HG03135 (cell line): ENCODE results near the gene DNAAF1.
"Not testable (repeated sequence)": the region's sequence is repeated elsewhere in the genome, so short reads cannot be mapped to it uniquely, and the experiment has no call there.

Source experiments
- ATAC-seq: cut with Tn5 transposase; IDR thresholded peaks from one replicate; pipeline ENCODE4 v1.9.1; 2021; ENCODE audit warnings: mild to moderate bottlenecking, moderate library complexity; ENCODE audit not compliant: unreplicated experiment

Gene DNAAF1

GRCh38 chr16:84205123-84205522 lies 60.0 kb downstream of the DNAAF1 start:
- not testable (repeated sequence) for ATAC-seq

GRCh38 chr16:84205976-84206691 lies 61.0 kb downstream of the DNAAF1 start:
- ATAC-seq = no peak

GRCh38 chr16:84207251-84207650 lies 62.1 kb downstream of the DNAAF1 start:
- no peak for ATAC-seq

GRCh38 chr16:84207879-84208278 lies 62.8 kb downstream of the DNAAF1 start:
- ATAC-seq = no peak

- no peak for ATAC-seq
Observed at GRCh38 chr16:84209989-84210388, 64.9 kb downstream of the DNAAF1 start.

- no peak for ATAC-seq
Observed at GRCh38 chr16:84212154-84212553, 67.0 kb downstream of the DNAAF1 start.

- no peak for ATAC-seq
Observed at GRCh38 chr16:84212631-84213030, 67.5 kb downstream of the DNAAF1 start.

- no peak for ATAC-seq
Observed at GRCh38 chr16:84214451-84215066, 69.5 kb downstream of the DNAAF1 start.

GRCh38 chr16:84215531-84215930 lies 70.4 kb downstream of the DNAAF1 start:
- no peak for ATAC-seq

- not testable (repeated sequence) for ATAC-seq
Observed at GRCh38 chr16:84216144-84216543, 71.0 kb downstream of the DNAAF1 start.

GRCh38 chr16:84218176-84218823 lies 73.2 kb downstream of the DNAAF1 start:
- no peak for ATAC-seq

GRCh38 chr16:84218956-84219355 lies 73.8 kb downstream of the DNAAF1 start:
- ATAC-seq = no peak

GRCh38 chr16:84220851-84221250 lies 75.7 kb downstream of the DNAAF1 start:
- no peak for ATAC-seq

GRCh38 chr16:84223456-84223855 lies 78.3 kb downstream of the DNAAF1 start:
- ATAC-seq = no peak

- ATAC-seq = no peak
Observed at GRCh38 chr16:84224554-84224953, 79.4 kb downstream of the DNAAF1 start.

- ATAC-seq = no peak
Observed at GRCh38 chr16:84225126-84225525, 80.0 kb downstream of the DNAAF1 start.

GRCh38 chr16:84225571-84225970 lies 80.5 kb downstream of the DNAAF1 start:
- ATAC-seq = no peak

GRCh38 chr16:84226026-84226425 lies 80.9 kb downstream of the DNAAF1 start:
- no peak for ATAC-seq
